GM12878 (cell line): Measurements from ENCODE around the gene TRIM40.

Source experiments
- POLR2AphosphoS5 ChIP-seq: IDR thresholded peaks from 2 replicates; pipeline ENCODE4 v1.6.1; 2011; ENCODE audit warnings: mild to moderate bottlenecking, low read length, inconsistent platforms
- RAD21 ChIP-seq: IDR thresholded peaks from 2 replicates; pipeline ENCODE4 v1.6.1; 2011; ENCODE audit warnings: mild to moderate bottlenecking, low read depth, low read length, moderate library complexity; ENCODE audit not compliant: insufficient read depth
- YY1 ChIP-seq: IDR thresholded peaks from 2 replicates; pipeline ENCODE4 v1.6.1; 2011; ENCODE audit warnings: low read depth, mild to moderate bottlenecking, low read length
- TF ChIP-seq, protein P1 (sequence below), 3 experiments: IDR thresholded peaks in 2 of 3; conservative IDR thresholded peaks in 1 of 3; 2 replicates each; pipeline ENCODE4 v1.5.1; 2011; ENCODE audit warnings: low read depth in 3 of 3, low read length in 3 of 3, mild to moderate bottlenecking in 3 of 3, control low read depth in 2 of 3, moderate library complexity in 2 of 3, inconsistent platforms in 1 of 3, mixed read lengths in 1 of 3; ENCODE audit not compliant: control insufficient read depth in 2 of 3, insufficient read depth in 1 of 3; ENCODE audit errors: extremely low read depth in 1 of 3
- TF ChIP-seq, protein P2 (sequence below): IDR thresholded peaks from 2 replicates; pipeline ENCODE4 v1.6.1; 2012; ENCODE audit warnings: low read depth, low read length, improper control_type of control experiment

DNA sequence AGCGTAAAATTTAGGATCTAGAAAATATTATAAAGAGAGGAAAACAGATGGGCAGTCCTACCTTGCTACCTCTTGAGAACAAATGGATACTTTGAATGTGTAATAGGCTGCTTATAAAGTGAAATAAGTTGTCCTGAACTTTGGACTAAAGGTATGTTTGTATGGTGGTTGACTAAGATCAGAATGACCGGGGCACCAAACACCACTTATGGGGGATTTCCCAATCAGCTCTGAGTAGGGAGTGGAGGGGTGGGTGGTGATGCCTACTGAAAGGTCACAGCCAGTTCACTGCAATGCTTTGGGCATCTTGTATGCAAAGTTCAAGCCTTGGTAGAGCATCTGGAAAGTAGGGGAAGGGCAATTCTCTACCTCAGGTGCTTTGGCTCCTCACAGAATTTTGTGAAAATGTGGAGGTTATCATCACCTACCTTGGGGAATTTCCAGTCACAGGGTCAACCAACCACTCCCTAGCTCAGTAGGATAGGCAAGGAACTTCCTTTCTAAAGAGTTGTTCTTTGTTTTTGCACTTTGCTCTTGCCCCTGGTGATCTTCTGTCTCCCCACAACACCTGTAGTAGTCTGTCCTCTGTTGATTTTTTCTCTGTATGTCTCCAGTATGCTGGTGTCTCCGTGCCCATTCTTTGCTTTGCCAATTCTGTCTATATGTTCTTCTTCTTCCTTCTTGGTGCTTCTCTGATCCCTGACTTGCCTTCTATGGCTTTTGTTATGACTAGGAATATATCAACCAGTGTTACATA lies 22.8 kb upstream of the TRIM40 start, which contains the start of gene TRIM31:
- TF ChIP-seq, protein P1, sequence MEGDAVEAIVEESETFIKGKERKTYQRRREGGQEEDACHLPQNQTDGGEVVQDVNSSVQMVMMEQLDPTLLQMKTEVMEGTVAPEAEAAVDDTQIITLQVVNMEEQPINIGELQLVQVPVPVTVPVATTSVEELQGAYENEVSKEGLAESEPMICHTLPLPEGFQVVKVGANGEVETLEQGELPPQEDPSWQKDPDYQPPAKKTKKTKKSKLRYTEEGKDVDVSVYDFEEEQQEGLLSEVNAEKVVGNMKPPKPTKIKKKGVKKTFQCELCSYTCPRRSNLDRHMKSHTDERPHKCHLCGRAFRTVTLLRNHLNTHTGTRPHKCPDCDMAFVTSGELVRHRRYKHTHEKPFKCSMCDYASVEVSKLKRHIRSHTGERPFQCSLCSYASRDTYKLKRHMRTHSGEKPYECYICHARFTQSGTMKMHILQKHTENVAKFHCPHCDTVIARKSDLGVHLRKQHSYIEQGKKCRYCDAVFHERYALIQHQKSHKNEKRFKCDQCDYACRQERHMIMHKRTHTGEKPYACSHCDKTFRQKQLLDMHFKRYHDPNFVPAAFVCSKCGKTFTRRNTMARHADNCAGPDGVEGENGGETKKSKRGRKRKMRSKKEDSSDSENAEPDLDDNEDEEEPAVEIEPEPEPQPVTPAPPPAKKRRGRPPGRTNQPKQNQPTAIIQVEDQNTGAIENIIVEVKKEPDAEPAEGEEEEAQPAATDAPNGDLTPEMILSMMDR (IDR thresholded peaks at IDR 0.05 in 2 of 3, conservative IDR thresholded peaks at IDR 0.05 in 1 of 3; ENCODE audit: control insufficient read depth in 2 of 3, extremely low read depth in 1 of 3, insufficient read depth in 1 of 3, low read depth in 3 of 3, low read length in 3 of 3) = no peak
- TF ChIP-seq RAD21 (no peak), POLR2AphosphoS5 (no peak), YY1 (no peak)
- TF ChIP-seq, protein P2, sequence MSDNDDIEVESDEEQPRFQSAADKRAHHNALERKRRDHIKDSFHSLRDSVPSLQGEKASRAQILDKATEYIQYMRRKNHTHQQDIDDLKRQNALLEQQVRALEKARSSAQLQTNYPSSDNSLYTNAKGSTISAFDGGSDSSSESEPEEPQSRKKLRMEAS = no peak
